ENCODE results near the gene MACO1. TPM values are rescaled to one million over a fixed set of nuclear protein-coding genes. Genes with fewer than 3 reads are reported as not detected.

MACO1 gene
- total and polyA plus RNA-seq, 2 of the 8 experiments (the other 6 are each of a cell fraction or from before 2014, with no cell fraction given), result 3.5 to 15.1 TPM

GRCh38 chr1:25478633-25479032, 47.9 kb downstream of the MACO1 start:
- no peak overlapping the region for H3K23ac ChIP-seq (ENCODE audit: insufficient read length)
- no peak overlapping the region for H3K27ac ChIP-seq (ENCODE audit: low read depth, low read length)
- no peaks in the 10 kb centered on the region for H3K9me3 ChIP-seq (ENCODE audit: insufficient read depth in 2 of 2, low read depth in 1 of 2, low read length in 1 of 2)
- no peak overlapping the region for H3K4me3 ChIP-seq (ENCODE audit: extremely low read depth in 1 of 4, insufficient read depth in 2 of 4, low read depth in 3 of 4, low read length in 4 of 4)
- no peak overlapping the region for H3K9ac ChIP-seq (replicated peaks in 1 of 4; ENCODE audit: extremely low read depth in 1 of 4, low read depth in 3 of 4, low read length in 3 of 4)
- H3K4me2 ChIP-seq (ENCODE audit: insufficient read depth in 1 of 2, low read depth in 2 of 2, low read length in 2 of 2), result no peak overlapping the region
- no peak overlapping the region for H3K4ac ChIP-seq (replicated peaks; ENCODE audit: insufficient read length, low read depth, low read length)
- H4K8ac ChIP-seq (ENCODE audit: extremely low read depth, insufficient read depth, low read length), result no peak overlapping the region
- peaks cover 0 to 8% of the 10 kb centered on the region in 2 experiments for H4K20me1 ChIP-seq (replicated peaks in 1 of 2; ENCODE audit: control insufficient read depth in 1 of 2, insufficient read depth in 2 of 2, low read length in 2 of 2)
- H2AK5ac ChIP-seq (ENCODE audit: low read depth, low read length), result no peak overlapping the region
- ChIA-PET POLR2A (ENCODE audit: partially characterized antibody) (no interaction called here), CTCF (ENCODE audit: partially characterized antibody) (interaction anchor here (0.9 to 5.4 kb wide), 4 partner anchors 9 to 95 kb away, joined by 3 to 49 read pairs (median 4); no protein-coding TSS in a partner anchor)
- H4K5ac ChIP-seq (ENCODE audit: insufficient read length, low read depth, low read length), result no peak overlapping the region
- no peak overlapping the region for H2BK12ac ChIP-seq (ENCODE audit: low read depth, low read length)
- H2BK20ac ChIP-seq (ENCODE audit: low read length), result no peak overlapping the region
- no peak overlapping the region for H2AFZ ChIP-seq (ENCODE audit: low read length)
- peaks cover 0 to 4% (median 2%) of the 10 kb centered on the region in 4 experiments; a peak in 3 of 7 replicates for H3K4me1 ChIP-seq (replicated peaks in 1 of 4; ENCODE audit: control insufficient read depth in 3 of 4, insufficient read depth in 4 of 4, low read length in 3 of 4)
- H2BK120ac ChIP-seq (replicated peaks; ENCODE audit: low read depth, low read length), result no peak overlapping the region
- FAIRE-seq (no peak), DNase-seq (ENCODE audit: low read depth in 1 of 2, low spot score in 2 of 2) (no peak)
- no peaks in the 10 kb centered on the region for H3K27me3 ChIP-seq (replicated peaks in 1 of 4; ENCODE audit: control insufficient read depth in 3 of 4, extremely low read depth in 1 of 4, insufficient read depth in 3 of 4, low read length in 3 of 4)
- no peak overlapping the region for H3K14ac ChIP-seq (ENCODE audit: insufficient read length)
- no peak overlapping the region for H3K18ac ChIP-seq (ENCODE audit: extremely low read depth, low read length)
- no peak overlapping the region for H2BK15ac ChIP-seq (ENCODE audit: low read length)
- no peaks in the 10 kb centered on the region; a peak in 1 of 8 replicates for H3K36me3 ChIP-seq (ENCODE audit: control insufficient read depth in 2 of 4, insufficient read depth in 4 of 4, low read length in 3 of 4)
- H3K56ac ChIP-seq (replicated peaks; ENCODE audit: insufficient read length, low read depth, low read length), result no peak overlapping the region
- no peak overlapping the region for H2BK5ac ChIP-seq (ENCODE audit: low read depth, low read length)
- no peak overlapping the region for H4K91ac ChIP-seq (replicated peaks; ENCODE audit: insufficient read length, low read length)
- no peaks in the 10 kb centered on the region for H3K79me2 ChIP-seq (ENCODE audit: control insufficient read depth in 1 of 2, insufficient read depth in 2 of 2, low read length in 2 of 2)
- H3K23me2 ChIP-seq (ENCODE audit: low read depth, low read length), result no peaks in the 10 kb centered on the region
- peaks cover 2% of the 10 kb centered on the region; the same call in 1 of the 2 replicates for H3K79me1 ChIP-seq (ENCODE audit: low read depth, low read length)
- TF ChIP-seq EZH2 (IDR thresholded peaks at IDR 0.05; ENCODE audit: low read depth, low read length, severe bottlenecking) (no peak), E2F6 (IDR thresholded peaks at IDR 0.05) (no peak), TAF7 (optimal IDR thresholded peaks at IDR 0.05; ENCODE audit: borderline replicate concordance, low read depth, low read length) (no peak), EP300 (IDR thresholded peaks at IDR 0.05; ENCODE audit: borderline replicate concordance in 1 of 2, low read depth in 2 of 2, low read length in 2 of 2) (no peak), FOSL1 (IDR thresholded peaks at IDR 0.05; ENCODE audit: insufficient read depth, low read depth, low read length) (no peak), GTF2F1 (IDR thresholded peaks at IDR 0.05; ENCODE audit: borderline replicate concordance, low read depth, low read length) (no peak), POLR2AphosphoS5 (IDR thresholded peaks at IDR 0.05; ENCODE audit: low read depth, low read length) (no peak), CTBP2 (IDR thresholded peaks at IDR 0.05; ENCODE audit: borderline replicate concordance, insufficient read depth, insufficient read length, low read length) (no peak), CHD1 (IDR thresholded peaks at IDR 0.05; ENCODE audit: low read depth, low read length) (no peak), JUN (IDR thresholded peaks at IDR 0.05; ENCODE audit: low read depth, low read length) (no peak), CBX8 (IDR thresholded peaks at IDR 0.05; ENCODE audit: borderline replicate concordance, low read depth, low read length) (no peak), NRF1 (IDR thresholded peaks at IDR 0.05; ENCODE audit: low read depth, low read length) (no peak), MAX (IDR thresholded peaks at IDR 0.05) (no peak), SAP30 (IDR thresholded peaks at IDR 0.05; ENCODE audit: insufficient read depth, insufficient replicate concordance, low read length) (no peak)
